Ishikawa (cell line): ENCODE data around the gene R3HDM2.

Experiments used
- CEBPB ChIP-seq: IDR thresholded peaks from 2 replicates; pipeline ENCODE4 v1.6.1; 2012
- EGR1 ChIP-seq: IDR thresholded peaks from 2 replicates; pipeline ENCODE4 v1.6.1; 2012
- MAX ChIP-seq: IDR thresholded peaks from 2 replicates; pipeline ENCODE4 v1.6.1; 2012

DNA sequence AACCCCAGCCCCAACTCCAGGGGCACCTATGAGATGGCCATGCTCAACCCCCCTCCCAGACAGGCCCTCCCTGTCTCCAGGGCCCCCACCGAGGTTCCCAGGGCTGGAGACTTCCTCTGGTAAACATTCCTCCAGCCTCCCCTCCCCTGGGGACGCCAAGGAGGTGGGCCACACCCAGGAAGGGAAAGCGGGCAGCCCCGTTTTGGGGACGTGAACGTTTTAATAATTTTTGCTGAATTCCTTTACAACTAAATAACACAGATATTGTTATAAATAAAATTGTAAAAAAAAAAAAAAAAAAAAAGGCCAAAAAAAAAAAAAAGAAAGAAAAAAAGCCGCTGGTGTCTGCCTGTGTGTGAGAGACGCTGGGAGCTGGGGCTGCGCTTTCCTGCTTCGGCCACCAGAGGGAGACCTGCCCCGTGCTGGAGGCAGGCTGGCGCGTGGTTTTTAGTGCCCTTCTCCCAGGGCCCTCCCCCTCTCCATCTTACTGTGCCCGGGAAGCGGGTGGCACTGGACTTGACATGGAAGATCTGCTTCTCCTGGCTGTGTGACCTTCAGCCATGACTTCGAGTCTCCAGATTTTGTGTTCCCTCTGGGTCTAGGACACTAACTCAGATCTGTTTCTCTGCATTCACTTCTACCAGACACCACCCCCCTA lies 217.7 kb downstream of the R3HDM2 start:
- TF ChIP-seq EGR1 (no peak), MAX (peak; percentile 92), CEBPB (no peak)
